GM12878 (cell line): ENCODE measurements around the gene MCOLN1. TPM values are rescaled to one million over a fixed set of nuclear protein-coding genes. Genes with fewer than 3 reads are reported as not detected.

ENCODE experiments used
- ATAC-seq: fragments of 200-7000 bp; cut with Tn5 transposase; 3 replicates; pipeline ENCODE4 v1.9.1; 2020; ENCODE audit warnings: mild to moderate bottlenecking, moderate library complexity
- BruUV-seq: library from RNA; stranded (reverse); fragments of 400-500 nt; replicated peaks from 2 replicates; lab custom pipeline; 2021; lab: Mats Ljungman, UMichigan
- CTCF ChIA-PET: fragments of 300-600 bp; sonication (Branson Sonifier 250); formaldehyde crosslinking; extraction: SDS; loops from one replicate; lab custom pipeline; 2021; ENCODE audit warnings: inconsistent platforms; lab: Yijun Ruan, JAX
- POLR2A ChIA-PET: fragments of 350-600 bp; formaldehyde crosslinking; extraction: SDS; loops from one replicate; lab custom pipeline; 2021; ENCODE audit warnings: inconsistent platforms; lab: Charles Lee
- RAD21 ChIA-PET: fragments of 300-600 bp; sonication (Branson Sonifier 250); formaldehyde crosslinking; loops from one replicate; lab custom pipeline; 2023; ENCODE audit warnings: antibody characterized with exemption; ENCODE audit not compliant: unreplicated experiment; lab: Charles Lee
- SMC1A ChIA-PET: fragments of 300-600 bp; sonication (Branson Sonifier 250); formaldehyde crosslinking; loops from one replicate; lab custom pipeline; 2023; ENCODE audit not compliant: unreplicated experiment, uncharacterized antibody; lab: Charles Lee
- DNase-seq: peaks from one replicate; pipeline ENCODE4 v3.0.0-alpha.2; 2011; ENCODE audit warnings: low read depth, low spot score
- FAIRE-seq: peaks from 3 replicates; lab custom pipeline; 2011; peaks lifted over from hg19 to GRCh38; lab: Jason Lieb, UNC
- H2AFZ ChIP-seq: 2 replicates; pipeline ENCODE4 v1.6.0; 2011; ENCODE audit warnings: low read depth, low read length, control low read depth; ENCODE audit not compliant: control insufficient read depth
- H3K27ac ChIP-seq: 2 replicates; pipeline ENCODE4 v1.5.1; 2011; ENCODE audit warnings: control low read depth; ENCODE audit not compliant: control insufficient read depth, insufficient read depth
- H3K27me3 ChIP-seq, 2 experiments: replicated peaks in 1 of 2; 2 replicates each; pipeline versions ENCODE4 v1.6.0 to v1.6.1; 2011; ENCODE audit warnings: low read length in 1 of 2; ENCODE audit not compliant: control insufficient read depth in 2 of 2, insufficient read depth in 2 of 2
- H3K36me3 ChIP-seq, 2 experiments: 2 replicates each; pipeline ENCODE4 v1.5.1; 2011; ENCODE audit warnings: low read length in 1 of 2; ENCODE audit not compliant: control insufficient read depth in 2 of 2, insufficient read depth in 2 of 2
- H3K4me1 ChIP-seq: 2 replicates; pipeline ENCODE4 v1.6.1; 2011; ENCODE audit warnings: mild to moderate bottlenecking, low read length, moderate library complexity, mixed read lengths; ENCODE audit not compliant: control insufficient read depth, insufficient read depth
- H3K4me2 ChIP-seq: 2 replicates; pipeline ENCODE4 v1.6.0; 2011; ENCODE audit warnings: control low read depth; ENCODE audit not compliant: control insufficient read depth, insufficient read depth
- H3K4me3 ChIP-seq: fragments of 200-600 bp; sonication (generic); 2 replicates; pipeline ENCODE4 v1.5.1; 2016
- H3K79me2 ChIP-seq: 2 replicates; pipeline ENCODE4 v1.6.0; 2011; ENCODE audit warnings: low read length; ENCODE audit not compliant: control insufficient read depth, insufficient read depth
- H3K9ac ChIP-seq: 2 replicates; pipeline ENCODE4 v1.8.0; 2011; ENCODE audit warnings: low read length, control low read depth, mixed read lengths; ENCODE audit not compliant: control insufficient read depth, insufficient read depth
- H3K9me3 ChIP-seq: replicated peaks from 3 replicates; pipeline ENCODE4 v1.5.1; 2011; ENCODE audit warnings: mild to moderate bottlenecking, low read length; ENCODE audit not compliant: control insufficient read depth, insufficient read depth
- H4K20me1 ChIP-seq: 2 replicates; pipeline ENCODE4 v1.6.0; 2011; ENCODE audit not compliant: control insufficient read depth, insufficient read depth
- BCL3 ChIP-seq: IDR thresholded peaks from 2 replicates; pipeline ENCODE4 v1.6.1; 2011; ENCODE audit warnings: borderline replicate concordance, low read depth, mild to moderate bottlenecking, moderate library complexity, low read length; ENCODE audit not compliant: insufficient read depth, poor library complexity, severe bottlenecking
- ELK1 ChIP-seq: IDR thresholded peaks from 2 replicates; pipeline ENCODE4 v1.6.1; 2012; ENCODE audit warnings: low read depth, low read length, improper control_type of control experiment
- GATAD2B ChIP-seq: fragments of 450-650 bp; conservative IDR thresholded peaks from 2 replicates; pipeline ENCODE4 v1.6.1; 2017; ENCODE audit warnings: low read depth, mild to moderate bottlenecking, moderate library complexity
- HDAC6 ChIP-seq: fragments of 200-600 bp; sonication (generic); IDR thresholded peaks from one replicate; pipeline ENCODE4 v1.8.0; 2017; ENCODE audit warnings: antibody characterized with exemption; ENCODE audit not compliant: unreplicated experiment
- KLF5 ChIP-seq: fragments of 450-650 bp; IDR thresholded peaks from 2 replicates; pipeline ENCODE4 v1.6.1; 2014; ENCODE audit warnings: mild to moderate bottlenecking; ENCODE audit not compliant: partially characterized antibody
- LARP7 ChIP-seq: fragments of 450-650 bp; IDR thresholded peaks from 2 replicates; pipeline ENCODE4 v1.6.1; 2017; ENCODE audit warnings: mild to moderate bottlenecking
- MEF2B ChIP-seq: fragments of 450-650 bp; IDR thresholded peaks from 2 replicates; pipeline ENCODE4 v1.6.1; 2018; ENCODE audit warnings: mild to moderate bottlenecking, moderate library complexity; ENCODE audit not compliant: partially characterized antibody, poor library complexity, severe bottlenecking
- POLR2A ChIP-seq: IDR thresholded peaks from 2 replicates; pipeline ENCODE4 v1.6.1; 2011; ENCODE audit warnings: low read depth, mild to moderate bottlenecking, low read length
- RFX5 ChIP-seq: IDR thresholded peaks from 2 replicates; pipeline ENCODE4 v1.6.1; 2011; ENCODE audit warnings: low read depth, low read length, improper control_type of control experiment
- SMAD5 ChIP-seq: IDR thresholded peaks from 2 replicates; pipeline ENCODE4 v1.6.1; 2016; ENCODE audit warnings: antibody characterized with exemption, low read depth
- SMARCA5 ChIP-seq: fragments of 450-650 bp; IDR thresholded peaks from 2 replicates; pipeline ENCODE4 v1.6.1; 2017; ENCODE audit warnings: mild to moderate bottlenecking
- WGBS: methylation state at CpG from one replicate; pipeline ENCODE4 v1.1.6; 2016; ENCODE audit warnings: low lambda C conversion rate; ENCODE audit not compliant: insufficient replicate concordance, insufficient coverage; ENCODE audit errors: missing lambda C conversion rate; 5-methylcytosine and 5-hydroxymethylcytosine counted together
- in situ Hi-C: fragments of 300-500 bp; cut with MboI; formaldehyde crosslinking; loops from 9 replicates; pipeline ENCODE4 v1.14.3; 2018; ENCODE audit warnings: mixed read lengths
- intact Hi-C: fragments of 100-400 bp; cut with micrococcal nuclease; formaldehyde crosslinking; loops from one replicate; pipeline ENCODE4 v1.14.2; 2022; ENCODE audit not compliant: unreplicated experiment
- polyA plus RNA-seq, 11 experiments: library from polyadenylated mRNA; depleted of rRNA in 4 of 11; unstranded in 6 of 11; stranded (reverse) in 5 of 11; fragments of >200 nt; fragmentation: Nextera tagmentation in 4 of 11; fragmentation: Illumina TruSeq in 1 of 11; extraction: Ambion mirVana in 4 of 11; extraction: Trizol in 1 of 11; gene quantifications; 1 replicate in 1 of 11; 2 replicates in 10 of 11; pipeline versions ENCODE4 v1.2.1 to v1.2.3, GENCODE V29; 2011 to 2016; ENCODE audit warnings: inconsistent platforms in 2 of 11, missing spikeins in 2 of 11, low read depth in 1 of 11
- total RNA-seq, 4 experiments: library from RNA; depleted of rRNA in 3 of 4; stranded (reverse); fragments of >200 nt in 3 of 4; fragmentation: Illumina TruSeq in 1 of 4; extraction: Trizol in 1 of 4; gene quantifications; 2 replicates each; pipeline versions ENCODE4 v1.2.1 to v1.2.3, GENCODE V29; 2013 to 2021

The MCOLN1 gene
- total and polyA plus RNA-seq, 10 of the 15 experiments (the other 5 are each of a cell fraction or from before 2014, with no cell fraction given) = 0.42 to 15.6 (median 4.9) TPM

- Histone ChIP-seq H3K36me3 (no peaks in the 10 kb centered on the region), H3K79me2 (no peaks in the 10 kb centered on the region), H3K9me3 (no peaks in the 10 kb centered on the region), H3K9ac (no peak overlapping the region), H3K4me2 (peak overlapping the region; percentile 66), H4K20me1 (no peaks in the 10 kb centered on the region), H3K4me1 (no peaks in the 10 kb centered on the region), H2AFZ (peak overlapping the region; percentile 37), H3K27me3 (no peaks in the 10 kb centered on the region; a peak in 1 of 4 replicates), H3K4me3 (no peak overlapping the region), H3K27ac (no peak overlapping the region)
- POLR2A ChIA-PET = interaction anchor here (0.7 kb wide), 1 partner anchor 21 kb away, joined by 4 read pairs; no protein-coding TSS in a partner anchor
- 21% methylated on average over 90 of the region's 93 CpGs for WGBS
- TF ChIP-seq GATAD2B (0 out of 2 replicates have a peak, but pooled peaks have one; percentile 28), SMARCA5 (no peak), POLR2A (peak; percentile 45; the same call in 1 of the 2 replicates), BCL3 (no peak), HDAC6 (peak; percentile 96)
- DNase-seq (no peak), FAIRE-seq (no peak), ATAC-seq (no peak)
- no TSS peak for BruUV-seq
- intact Hi-C loops (no loop called here), in situ Hi-C loops (no loop called here)
- RAD21 ChIA-PET = no interaction called here
- SMC1A ChIA-PET = no interaction called here
- CTCF ChIA-PET = no interaction called here
Measured at GRCh38 chr19:7500811-7501450, 21.5 kb upstream of the MCOLN1 start.

- Histone ChIP-seq H4K20me1 (no peaks in the 10 kb centered on the region), H3K9ac (no peak overlapping the region), H3K4me1 (no peaks in the 10 kb centered on the region), H3K79me2 (no peaks in the 10 kb centered on the region), H3K27me3 (no peaks in the 10 kb centered on the region; a peak in 1 of 4 replicates), H3K9me3 (no peaks in the 10 kb centered on the region), H3K27ac (no peak overlapping the region), H3K36me3 (no peaks in the 10 kb centered on the region), H2AFZ (no peak overlapping the region), H3K4me3 (no peak overlapping the region)
- in situ Hi-C loops = no loop called here
- ChIA-PET SMC1A (no interaction called here), RAD21 (no interaction called here), CTCF (no interaction called here), POLR2A (no interaction called here)
- no TSS peak for BruUV-seq
- intact Hi-C loops = no loop called here
- no peak for ATAC-seq
- DNase-seq = no peak
- no peak for FAIRE-seq
- TF ChIP-seq ELK1 (no peak), LARP7 (no peak), RFX5 (no peak), MEF2B (no peak), KLF5 (no peak), SMAD5 (no peak)
- TF ChIP-seq, all 136 proteins: peak for 0
- 15% methylated on average over 2 of the region's 2 CpGs for WGBS
- no peak overlapping the region for H3K4me2 ChIP-seq
Measured at GRCh38 chr19:7502552-7502951, 19.9 kb upstream of the MCOLN1 start.
